Omental fat pad (tissue), 4 donors: ENCODE data around the gene ARHGEF4. TPM values are rescaled to one million over a fixed set of nuclear protein-coding genes. Genes with fewer than 3 reads are reported as not detected.
A peak's percentile ranks its signal among the peaks of the same experiment; 100 is the strongest.

ENCODE experiments used
- ATAC-seq: fragments of 150-250 bp; one replicate; pipeline ENCODE4 v1.9.1; 2016; ENCODE audit warnings: mild to moderate bottlenecking, moderate library complexity; ENCODE audit not compliant: low FRiP score
- DNase-seq: peaks from one replicate; pipeline ENCODE4 v3.0.0-alpha.2; 2019; ENCODE audit warnings: low spot score
- CTCF ChIP-seq, 3 donors: fragments of 450-650 bp; IDR thresholded peaks; one replicate each; pipeline ENCODE4 v1.5.1; 2016 to 2017; ENCODE audit warnings: antibody characterized with exemption in 3 of 3, mild to moderate bottlenecking in 3 of 3, moderate library complexity in 2 of 3
- total RNA-seq, 4 donors: library from RNA; depleted of rRNA; stranded (reverse); fragments of >200 nt; gene quantifications; one replicate each; pipeline ENCODE4 v1.1.0, GENCODE V29; 2016

ARHGEF4 gene
- total RNA-seq, 4 donors from 2014 or later = 2.0 to 18.0 (median 15.0) TPM

DNA sequence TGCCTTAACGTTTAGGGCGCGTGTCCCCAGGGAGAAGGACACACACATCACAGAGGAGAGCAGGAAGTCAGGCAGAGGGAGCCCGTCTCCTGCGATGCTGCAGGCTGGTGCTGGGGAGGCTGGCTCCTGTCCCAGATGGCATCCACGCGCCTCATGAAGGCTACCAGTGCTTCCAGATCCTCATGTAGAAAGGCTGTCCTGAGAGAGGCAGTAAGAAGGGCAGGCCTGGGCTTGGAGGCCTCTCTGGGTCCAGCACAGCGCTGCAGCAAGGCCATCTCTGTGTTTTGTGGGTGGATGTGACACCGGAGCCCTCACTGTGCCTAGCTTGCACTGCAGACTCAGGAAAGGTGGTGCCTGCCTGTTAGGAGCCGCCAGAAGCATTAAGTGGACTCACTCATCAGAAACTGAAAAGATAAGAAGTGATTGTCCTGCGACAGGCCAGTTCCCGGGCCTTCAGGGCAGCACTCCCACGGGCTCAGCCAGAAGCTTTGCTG, 193.8 kb downstream of the ARHGEF4 start:
- ATAC-seq = no peak
- DNase-seq = no peak
- TF ChIP-seq CTCF (IDR thresholded peaks at IDR 0.05) = no peak

GRCh38 chr2:131031431-131031841, 194.7 kb downstream of the ARHGEF4 start:
- TF ChIP-seq CTCF (IDR thresholded peaks at IDR 0.05) = no peak
- DNase-seq (no peak), ATAC-seq (no peak)

DNA sequence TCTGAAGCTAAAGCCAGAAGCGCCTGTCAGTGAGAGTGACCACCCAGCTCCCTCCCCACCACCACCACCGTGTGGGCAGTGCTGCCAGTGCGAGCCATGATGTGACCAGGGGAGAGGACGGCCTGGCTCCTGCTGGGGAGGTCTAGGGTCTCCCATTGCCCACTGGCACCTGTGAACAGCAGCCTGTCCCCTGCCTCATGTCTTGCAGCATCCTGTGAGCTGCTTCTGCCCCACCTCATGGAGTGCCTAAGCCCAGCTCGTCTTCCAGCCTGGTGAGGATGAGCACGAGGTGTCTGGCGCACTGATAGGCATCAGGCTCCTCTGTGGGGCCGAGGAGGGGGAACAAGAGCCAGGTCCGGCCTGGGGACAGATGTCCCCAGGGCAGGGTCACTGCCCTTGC, 195.2 kb downstream of the ARHGEF4 start:
- no peak for TF ChIP-seq CTCF (IDR thresholded peaks at IDR 0.05)
- no peak for DNase-seq
- no peak for ATAC-seq

GRCh38 chr2:131032393-131032836, 195.7 kb downstream of the ARHGEF4 start:
- TF ChIP-seq CTCF (IDR thresholded peaks at IDR 0.05) = no peak
- ATAC-seq (no peak), DNase-seq (no peak)

DNA sequence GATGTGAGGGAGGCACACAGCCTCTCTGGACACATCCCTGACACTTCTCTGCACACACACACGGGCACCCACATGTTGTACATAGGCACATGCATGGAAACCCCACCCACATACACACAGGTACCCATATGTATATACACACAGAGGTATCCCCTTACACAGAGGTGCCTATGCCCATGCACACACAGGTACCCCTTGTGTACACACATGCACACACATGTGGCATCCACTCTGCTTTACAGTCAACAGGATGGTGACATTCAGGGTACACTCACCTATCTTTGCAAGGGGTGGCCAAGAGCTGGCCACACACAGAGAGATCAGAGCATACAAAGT, 197.0 kb downstream of the ARHGEF4 start:
- ATAC-seq (no peak), DNase-seq (no peak)
- no peak for TF ChIP-seq CTCF (IDR thresholded peaks at IDR 0.05)

DNA sequence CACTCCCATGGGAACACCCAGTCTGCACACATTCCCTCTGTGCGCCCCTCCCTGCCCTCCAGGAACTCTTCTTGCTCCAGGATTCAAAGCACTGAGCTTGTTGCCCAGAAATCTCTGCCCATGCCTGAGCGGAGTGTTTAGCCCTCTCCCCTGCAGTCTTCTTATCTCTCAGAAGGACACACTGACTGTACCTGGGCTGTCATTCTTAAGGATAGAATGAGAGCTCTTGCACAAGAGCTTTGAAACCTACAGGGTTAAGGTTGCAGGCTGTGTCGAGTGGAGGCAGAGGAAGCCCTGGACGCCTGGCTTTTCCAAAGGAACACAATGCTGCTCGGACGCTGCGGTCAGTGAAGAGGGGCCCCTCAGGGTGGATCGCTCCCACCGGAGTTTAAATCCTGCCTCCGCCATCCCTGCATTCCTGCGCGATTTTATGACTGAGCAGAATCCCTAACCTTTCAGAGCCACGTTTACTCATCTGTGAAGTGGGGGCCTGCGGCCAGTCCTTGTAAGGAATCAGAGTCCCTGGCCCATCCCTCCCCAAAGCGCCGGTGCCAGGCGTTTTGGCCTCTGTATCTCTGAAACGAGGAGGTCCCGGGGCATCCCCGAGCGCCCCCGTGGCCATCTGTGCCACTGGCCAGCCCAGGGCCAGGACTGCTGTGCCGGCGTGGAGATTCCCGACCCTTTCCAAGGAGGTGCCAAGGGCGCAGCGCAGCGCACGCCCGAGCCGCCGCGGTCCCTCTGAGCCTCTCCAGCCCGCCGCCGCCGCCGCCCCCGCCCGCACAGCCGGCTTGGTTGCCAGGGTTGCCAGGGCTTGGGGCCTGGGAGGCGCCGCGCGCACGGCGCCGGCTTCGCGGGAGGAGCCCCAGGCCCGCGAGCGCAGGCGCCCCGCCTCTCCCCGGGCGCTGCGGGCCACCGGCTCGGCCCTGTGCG, 197.7 kb downstream of the ARHGEF4 start:
- ATAC-seq (peak; percentile 75), DNase-seq (no peak)
- TF ChIP-seq CTCF (IDR thresholded peaks at IDR 0.05) = no peak
